H9 (cell line): Measurements from ENCODE around the gene CDC25B. TPM values are rescaled to one million over a fixed set of nuclear protein-coding genes. Genes with fewer than 3 reads are reported as not detected.

Source experiments
- DNase-seq: peaks from one replicate; pipeline ENCODE4 v3.0.0-alpha.2; 2017
- H2AFZ ChIP-seq: one replicate; pipeline ENCODE4 v1.6.1; 2013; ENCODE audit warnings: mild to moderate bottlenecking, low read length, control low read depth, moderate library complexity
- H2AK5ac ChIP-seq: 2 replicates; pipeline ENCODE4 v1.6.1; 2013; ENCODE audit warnings: low read length, control low read depth, mixed read lengths; ENCODE audit not compliant: insufficient read length
- H2BK120ac ChIP-seq: one replicate; pipeline ENCODE4 v1.6.1; 2013; ENCODE audit warnings: low read depth, mild to moderate bottlenecking, low read length, control low read depth, inconsistent platforms; ENCODE audit not compliant: poor library complexity, severe bottlenecking
- H2BK12ac ChIP-seq: 2 replicates; pipeline ENCODE4 v1.6.1; 2013; ENCODE audit warnings: low read length, control low read depth, mixed read lengths, low read depth; ENCODE audit not compliant: insufficient read length
- H2BK15ac ChIP-seq: 2 replicates; pipeline ENCODE4 v1.6.1; 2013; ENCODE audit warnings: low read depth, low read length, control low read depth
- H2BK20ac ChIP-seq: one replicate; pipeline ENCODE4 v1.6.1; 2013; ENCODE audit warnings: low read depth, mild to moderate bottlenecking, low read length, control low read depth, inconsistent platforms; ENCODE audit not compliant: poor library complexity, severe bottlenecking
- H2BK5ac ChIP-seq: 2 replicates; pipeline ENCODE4 v1.6.1; 2013; ENCODE audit warnings: low read length, control low read depth, mixed read lengths; ENCODE audit not compliant: insufficient read length
- H3K14ac ChIP-seq: 2 replicates; pipeline ENCODE4 v1.6.1; 2013; ENCODE audit warnings: low read length, control low read depth; ENCODE audit not compliant: insufficient read depth
- H3K18ac ChIP-seq: 2 replicates; pipeline ENCODE4 v1.6.1; 2013; ENCODE audit warnings: low read depth, mild to moderate bottlenecking, mixed read lengths, low read length, control low read depth; ENCODE audit not compliant: insufficient read length
- H3K23ac ChIP-seq: 2 replicates; pipeline ENCODE4 v1.6.1; 2013; ENCODE audit warnings: low read length, control low read depth, mixed read lengths, low read depth; ENCODE audit not compliant: insufficient read length
- H3K23me2 ChIP-seq: 2 replicates; pipeline ENCODE4 v1.6.1; 2013; ENCODE audit warnings: low read depth, mild to moderate bottlenecking, mixed read lengths, low read length, control low read depth; ENCODE audit not compliant: insufficient read length, poor library complexity, severe bottlenecking
- H3K27ac ChIP-seq: 2 replicates; pipeline ENCODE4 v1.5.1; 2013; ENCODE audit warnings: low read length, control low read depth, mixed read lengths, low read depth; ENCODE audit not compliant: insufficient read length
- H3K27me3 ChIP-seq: 2 replicates; pipeline ENCODE4 v1.6.1; 2013; ENCODE audit warnings: low read length, control low read depth, inconsistent platforms; ENCODE audit not compliant: insufficient read depth
- H3K4ac ChIP-seq: 2 replicates; pipeline ENCODE4 v1.6.1; 2013; ENCODE audit warnings: low read depth, mild to moderate bottlenecking, control low read depth, inconsistent platforms, low read length, moderate library complexity
- H3K4me1 ChIP-seq: 2 replicates; pipeline ENCODE4 v1.6.1; 2013; ENCODE audit warnings: low read length, control low read depth, inconsistent platforms; ENCODE audit not compliant: insufficient read depth
- H3K4me2 ChIP-seq: 2 replicates; pipeline ENCODE4 v1.6.1; 2013; ENCODE audit warnings: low read length, control low read depth, mixed read lengths; ENCODE audit not compliant: insufficient read length, insufficient read depth
- H3K56ac ChIP-seq: 2 replicates; pipeline ENCODE4 v1.6.1; 2013; ENCODE audit warnings: low read depth, mild to moderate bottlenecking, mixed read lengths, low read length, control low read depth; ENCODE audit not compliant: insufficient read length
- H3K79me1 ChIP-seq: 2 replicates; pipeline ENCODE4 v1.6.1; 2013; ENCODE audit warnings: low read depth, mild to moderate bottlenecking, moderate library complexity, low read length, control low read depth, inconsistent platforms; ENCODE audit not compliant: insufficient read depth, poor library complexity, severe bottlenecking
- H3K79me2 ChIP-seq: 2 replicates; pipeline ENCODE4 v1.6.1; 2013; ENCODE audit warnings: low read length, control low read depth, inconsistent platforms; ENCODE audit not compliant: insufficient read depth
- H3K9ac ChIP-seq: 2 replicates; pipeline ENCODE4 v1.6.1; 2013; ENCODE audit warnings: low read length, control low read depth, mixed read lengths; ENCODE audit not compliant: insufficient read length; ENCODE audit errors: extremely low read depth
- H3K9me3 ChIP-seq: one replicate; pipeline ENCODE4 v1.6.1; 2013; ENCODE audit warnings: low read depth, low read length, inconsistent platforms; ENCODE audit not compliant: control insufficient read depth
- H3T11ph ChIP-seq: one replicate; pipeline ENCODE4 v1.6.1; 2013; ENCODE audit warnings: mild to moderate bottlenecking, low read length, control low read depth, inconsistent platforms
- H4K20me1 ChIP-seq: one replicate; pipeline ENCODE4 v1.6.1; 2013; ENCODE audit not compliant: control insufficient read depth, insufficient read length, insufficient read depth
- H4K5ac ChIP-seq: 2 replicates; pipeline ENCODE4 v1.6.1; 2013; ENCODE audit warnings: low read depth, mild to moderate bottlenecking, mixed read lengths, low read length, control low read depth; ENCODE audit not compliant: insufficient read length
- H4K8ac ChIP-seq: replicated peaks from 2 replicates; pipeline ENCODE4 v1.6.1; 2013; ENCODE audit warnings: low read length, control low read depth, mixed read lengths, low read depth; ENCODE audit not compliant: insufficient read length
- H4K91ac ChIP-seq: 2 replicates; pipeline ENCODE4 v1.6.1; 2013; ENCODE audit warnings: low read depth, mild to moderate bottlenecking, moderate library complexity, mixed read lengths, low read length, control low read depth; ENCODE audit not compliant: insufficient read length
- H3K27ac Mint-ChIP-seq, 3 experiments: 2 replicates in 2 of 3; 3 replicates in 1 of 3; pipeline ENCODE4 v1.8.0; 2020 to 2021; ENCODE audit warnings: mixed read lengths in 3 of 3, mild to moderate bottlenecking in 1 of 3, moderate library complexity in 1 of 3
- H3K27me3 Mint-ChIP-seq: 2 replicates; pipeline ENCODE4 v1.8.0; 2021; ENCODE audit warnings: low read depth, mild to moderate bottlenecking, moderate library complexity, mixed read lengths
- H3K36me3 Mint-ChIP-seq, 3 experiments: 2 replicates in 2 of 3; 3 replicates in 1 of 3; pipeline ENCODE4 v1.8.0; 2020 to 2021; ENCODE audit warnings: low read depth in 3 of 3, mixed read lengths in 3 of 3; ENCODE audit not compliant: insufficient read depth in 1 of 3
- H3K4me1 Mint-ChIP-seq, 2 experiments: 2 replicates each; pipeline ENCODE4 v1.8.0; 2020; ENCODE audit warnings: mixed read lengths in 2 of 2
- H3K4me3 Mint-ChIP-seq, 2 experiments: 2 replicates in 1 of 2; 3 replicates in 1 of 2; pipeline ENCODE4 v1.8.0; 2020 to 2021; ENCODE audit warnings: mild to moderate bottlenecking in 2 of 2, mixed read lengths in 2 of 2, moderate library complexity in 1 of 2
- H3K9me3 Mint-ChIP-seq, 2 experiments: 2 replicates in 1 of 2; 3 replicates in 1 of 2; pipeline ENCODE4 v1.8.0; 2020; ENCODE audit warnings: mild to moderate bottlenecking in 2 of 2, mixed read lengths in 2 of 2, moderate library complexity in 1 of 2
- CTCF ChIP-seq: fragments of 200-600 bp; sonication (generic); conservative IDR thresholded peaks from 3 replicates; pipeline ENCODE4 v1.8.0; 2021; ENCODE audit warnings: antibody characterized with exemption, mild to moderate bottlenecking
- WGBS: extraction: QIAGEN DNeasy Blood & Tissue Kit; methylation state at CpG from one replicate; pipeline ENCODE4 v1.1.7; 2013; ENCODE audit warnings: missing lambda C conversion rate, low lambda C conversion rate, mixed read lengths; ENCODE audit not compliant: insufficient read length; ENCODE audit errors: extremely low coverage; 5-methylcytosine and 5-hydroxymethylcytosine counted together
- total RNA-seq: library from RNA; stranded (reverse); gene quantifications from 2 replicates; pipeline ENCODE4 v1.2.1, GENCODE V29; 2021

CDC25B gene
- total RNA-seq, 1 experiment from 2014 or later, result 24.0 TPM

DNA sequence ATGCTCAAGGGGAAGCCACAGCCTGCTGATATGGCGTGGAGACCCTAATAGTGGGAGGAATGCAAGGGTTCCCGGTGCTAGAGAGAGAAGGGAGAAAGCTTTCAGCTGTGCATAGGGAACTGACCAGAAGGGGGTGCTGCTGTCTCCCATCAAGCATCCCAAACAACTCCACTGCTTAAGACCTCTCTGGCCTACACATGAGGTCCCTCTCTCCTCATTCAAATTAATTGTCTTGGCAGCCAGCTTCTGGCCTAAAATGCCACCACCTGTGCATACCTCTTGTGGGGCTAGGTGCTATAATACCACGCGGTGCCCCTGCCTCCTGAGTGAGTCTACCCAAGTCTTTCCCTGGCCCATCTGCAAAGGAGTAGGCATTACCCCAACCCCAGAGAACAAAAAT, 43.0 kb upstream of the CDC25B start:
- Histone ChIP-seq H2BK20ac (no peak overlapping the region), H3T11ph (no peak overlapping the region), H2BK120ac (no peak overlapping the region), H3K14ac (no peak overlapping the region), H3K56ac (no peak overlapping the region), H4K20me1 (no peaks in the 10 kb centered on the region), H2AK5ac (no peak overlapping the region), H2BK15ac (no peak overlapping the region), H3K79me2 (no peaks in the 10 kb centered on the region), H2BK12ac (no peak overlapping the region), H2BK5ac (no peak overlapping the region), H3K79me1 (no peaks in the 10 kb centered on the region), H3K4ac (no peak overlapping the region), H3K27me3 (peaks cover 13% of the 10 kb centered on the region), H3K23ac (no peak overlapping the region), H3K9me3 (no peaks in the 10 kb centered on the region), H2AFZ (no peak overlapping the region), H3K27ac (no peak overlapping the region), H4K5ac (no peak overlapping the region), H3K4me2 (no peak overlapping the region), H3K23me2 (peaks cover 19% of the 10 kb centered on the region), H3K9ac (no peak overlapping the region), H4K91ac (no peak overlapping the region), H3K4me1 (peaks cover 2% of the 10 kb centered on the region; the same call in 1 of the 2 replicates), H3K18ac (no peak overlapping the region), H4K8ac (no peak overlapping the region)
- peak; percentile 81 for TF ChIP-seq CTCF
- Mint-ChIP-seq H3K36me3 (peaks cover 13 to 29% (median 24%) of the 10 kb centered on the region in 3 experiments; a peak in 6 of 7 replicates), H3K4me1 (peaks cover 7 to 14% of the 10 kb centered on the region in 2 experiments; a peak in 3 of 4 replicates), H3K4me3 (no peak overlapping the region), H3K9me3 (no peaks in the 10 kb centered on the region), H3K27me3 (peaks cover 35% of the 10 kb centered on the region), H3K27ac (no peak overlapping the region)
- no CpG with 5 or more reads among the region's 4 CpGs for WGBS
- DNase-seq, result peak; percentile 81
